Measurements from ENCODE around the gene GARIN3.

DNA sequence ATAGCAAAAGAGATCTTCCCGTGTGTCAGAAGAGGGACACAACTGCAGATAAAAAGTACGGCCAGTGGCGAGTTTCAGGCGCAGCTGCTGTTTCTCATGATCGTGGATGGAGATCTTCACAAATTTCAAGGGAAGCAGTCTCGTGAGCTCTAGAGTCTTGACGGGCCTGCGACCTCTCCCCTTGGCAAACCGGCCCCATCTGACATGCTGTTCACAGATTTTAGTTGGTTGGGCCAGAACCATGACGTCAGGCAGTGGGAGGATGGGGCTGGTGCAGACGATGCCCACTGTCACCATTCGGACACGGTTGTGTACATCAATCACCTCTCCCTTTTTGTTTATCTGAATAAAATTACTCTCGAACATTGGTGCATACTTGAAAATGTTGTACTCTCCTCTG is 396 bp downstream of the GARIN3 start:
- TF ChIP-seq POLR2AphosphoS5 (IDR thresholded peaks at IDR 0.05; ENCODE audit: low read depth, low read length) (no peak), TEAD4 (IDR thresholded peaks at IDR 0.05; ENCODE audit: borderline replicate concordance, insufficient read depth) (no peak), EP300 (IDR thresholded peaks at IDR 0.05; ENCODE audit: borderline replicate concordance in 1 of 2, low read depth in 1 of 2, low read length in 1 of 2) (no peak), TAF1 (IDR thresholded peaks at IDR 0.05; ENCODE audit: borderline replicate concordance, low read depth, low read length) (no peak), GATA2 (CRISPR knock-in tag; IDR thresholded peaks at IDR 0.05) (no peak)
- TF ChIP-seq, protein P1, sequence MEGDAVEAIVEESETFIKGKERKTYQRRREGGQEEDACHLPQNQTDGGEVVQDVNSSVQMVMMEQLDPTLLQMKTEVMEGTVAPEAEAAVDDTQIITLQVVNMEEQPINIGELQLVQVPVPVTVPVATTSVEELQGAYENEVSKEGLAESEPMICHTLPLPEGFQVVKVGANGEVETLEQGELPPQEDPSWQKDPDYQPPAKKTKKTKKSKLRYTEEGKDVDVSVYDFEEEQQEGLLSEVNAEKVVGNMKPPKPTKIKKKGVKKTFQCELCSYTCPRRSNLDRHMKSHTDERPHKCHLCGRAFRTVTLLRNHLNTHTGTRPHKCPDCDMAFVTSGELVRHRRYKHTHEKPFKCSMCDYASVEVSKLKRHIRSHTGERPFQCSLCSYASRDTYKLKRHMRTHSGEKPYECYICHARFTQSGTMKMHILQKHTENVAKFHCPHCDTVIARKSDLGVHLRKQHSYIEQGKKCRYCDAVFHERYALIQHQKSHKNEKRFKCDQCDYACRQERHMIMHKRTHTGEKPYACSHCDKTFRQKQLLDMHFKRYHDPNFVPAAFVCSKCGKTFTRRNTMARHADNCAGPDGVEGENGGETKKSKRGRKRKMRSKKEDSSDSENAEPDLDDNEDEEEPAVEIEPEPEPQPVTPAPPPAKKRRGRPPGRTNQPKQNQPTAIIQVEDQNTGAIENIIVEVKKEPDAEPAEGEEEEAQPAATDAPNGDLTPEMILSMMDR (IDR thresholded peaks at IDR 0.05) = no peak
- TF ChIP-seq, protein P2, sequence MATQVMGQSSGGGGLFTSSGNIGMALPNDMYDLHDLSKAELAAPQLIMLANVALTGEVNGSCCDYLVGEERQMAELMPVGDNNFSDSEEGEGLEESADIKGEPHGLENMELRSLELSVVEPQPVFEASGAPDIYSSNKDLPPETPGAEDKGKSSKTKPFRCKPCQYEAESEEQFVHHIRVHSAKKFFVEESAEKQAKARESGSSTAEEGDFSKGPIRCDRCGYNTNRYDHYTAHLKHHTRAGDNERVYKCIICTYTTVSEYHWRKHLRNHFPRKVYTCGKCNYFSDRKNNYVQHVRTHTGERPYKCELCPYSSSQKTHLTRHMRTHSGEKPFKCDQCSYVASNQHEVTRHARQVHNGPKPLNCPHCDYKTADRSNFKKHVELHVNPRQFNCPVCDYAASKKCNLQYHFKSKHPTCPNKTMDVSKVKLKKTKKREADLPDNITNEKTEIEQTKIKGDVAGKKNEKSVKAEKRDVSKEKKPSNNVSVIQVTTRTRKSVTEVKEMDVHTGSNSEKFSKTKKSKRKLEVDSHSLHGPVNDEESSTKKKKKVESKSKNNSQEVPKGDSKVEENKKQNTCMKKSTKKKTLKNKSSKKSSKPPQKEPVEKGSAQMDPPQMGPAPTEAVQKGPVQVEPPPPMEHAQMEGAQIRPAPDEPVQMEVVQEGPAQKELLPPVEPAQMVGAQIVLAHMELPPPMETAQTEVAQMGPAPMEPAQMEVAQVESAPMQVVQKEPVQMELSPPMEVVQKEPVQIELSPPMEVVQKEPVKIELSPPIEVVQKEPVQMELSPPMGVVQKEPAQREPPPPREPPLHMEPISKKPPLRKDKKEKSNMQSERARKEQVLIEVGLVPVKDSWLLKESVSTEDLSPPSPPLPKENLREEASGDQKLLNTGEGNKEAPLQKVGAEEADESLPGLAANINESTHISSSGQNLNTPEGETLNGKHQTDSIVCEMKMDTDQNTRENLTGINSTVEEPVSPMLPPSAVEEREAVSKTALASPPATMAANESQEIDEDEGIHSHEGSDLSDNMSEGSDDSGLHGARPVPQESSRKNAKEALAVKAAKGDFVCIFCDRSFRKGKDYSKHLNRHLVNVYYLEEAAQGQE (IDR thresholded peaks at IDR 0.05; ENCODE audit: low read depth, low read length) = no peak
- TF ChIP-seq, protein P3, sequence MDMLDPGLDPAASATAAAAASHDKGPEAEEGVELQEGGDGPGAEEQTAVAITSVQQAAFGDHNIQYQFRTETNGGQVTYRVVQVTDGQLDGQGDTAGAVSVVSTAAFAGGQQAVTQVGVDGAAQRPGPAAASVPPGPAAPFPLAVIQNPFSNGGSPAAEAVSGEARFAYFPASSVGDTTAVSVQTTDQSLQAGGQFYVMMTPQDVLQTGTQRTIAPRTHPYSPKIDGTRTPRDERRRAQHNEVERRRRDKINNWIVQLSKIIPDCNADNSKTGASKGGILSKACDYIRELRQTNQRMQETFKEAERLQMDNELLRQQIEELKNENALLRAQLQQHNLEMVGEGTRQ (IDR thresholded peaks at IDR 0.05; ENCODE audit: borderline replicate concordance, low read depth, low read length) = no peak
